NCI-H1105 treated with DMSO at 0.1 percent for 48 hours (cell line): ENCODE data around the gene CEP170B.
A peak's percentile ranks its signal among the peaks of the same experiment; 100 is the strongest.

ENCODE experiments used
- DNase-seq: peaks from one replicate; lab custom pipeline; 2025; lab: John Stamatoyannopoulos, UW

Gene CEP170B

GRCh38 chr14:104868060-104868740 lies 3.1 kb downstream of the CEP170B start:
- no peak for DNase-seq

GRCh38 chr14:104868811-104869572 lies 3.9 kb downstream of the CEP170B start:
- DNase-seq = no peak

- no peak for DNase-seq
Measured at GRCh38 chr14:104869669-104870367, 4.8 kb downstream of the CEP170B start.

GRCh38 chr14:104870368-104871144 lies 5.5 kb downstream of the CEP170B start:
- DNase-seq = no peak

GRCh38 chr14:104871145-104871655 lies 6.1 kb downstream of the CEP170B start:
- DNase-seq = no peak

GRCh38 chr14:104871656-104872468 lies 6.8 kb downstream of the CEP170B start:
- DNase-seq = no peak

GRCh38 chr14:104872469-104873341 lies 7.6 kb downstream of the CEP170B start:
- no peak for DNase-seq

- DNase-seq = no peak
Measured at GRCh38 chr14:104873380-104874055, 8.4 kb downstream of the CEP170B start.

GRCh38 chr14:104874110-104874531 lies 9.1 kb downstream of the CEP170B start:
- no peak for DNase-seq

GRCh38 chr14:104874571-104875411 lies 9.7 kb downstream of the CEP170B start:
- no peak for DNase-seq

GRCh38 chr14:104875412-104875751 lies 10.3 kb downstream of the CEP170B start:
- no peak for DNase-seq

GRCh38 chr14:104875811-104876210 lies 10.7 kb downstream of the CEP170B start:
- DNase-seq = no peak

- DNase-seq = peak; percentile 5
Measured at GRCh38 chr14:104876251-104876699, 11.2 kb downstream of the CEP170B start.

GRCh38 chr14:104877066-104877805 lies 12.2 kb downstream of the CEP170B start:
- DNase-seq = no peak

GRCh38 chr14:104877806-104878550 lies 12.9 kb downstream of the CEP170B start:
- no peak for DNase-seq

- DNase-seq = no peak
Measured at GRCh38 chr14:104878582-104878981, 13.5 kb downstream of the CEP170B start.
